Activated T-cell treated with anti-CD3 and anti-CD28 coated beads for 1 hour (primary cell): Measurements from ENCODE around the gene RNF11.

Experiments used
- DNase-seq: peaks from one replicate; pipeline ENCODE4 v3.0.0-alpha.2; 2020; ENCODE audit warnings: low read depth

Gene RNF11

GRCh38 chr1:51314974-51315373 is 78.9 kb downstream of the RNF11 start:
- no peak for DNase-seq

- no peak for DNase-seq
Observed at GRCh38 chr1:51316113-51316845, 80.2 kb downstream of the RNF11 start.

- DNase-seq: no peak
Observed at GRCh38 chr1:51316846-51317120, 80.7 kb downstream of the RNF11 start.

- no peak for DNase-seq
Observed at GRCh38 chr1:51317798-51318197, 81.7 kb downstream of the RNF11 start.

- no peak for DNase-seq
Observed at GRCh38 chr1:51320967-51321923, 85.2 kb downstream of the RNF11 start.

GRCh38 chr1:51321924-51322280 is 85.8 kb downstream of the RNF11 start:
- DNase-seq: no peak

GRCh38 chr1:51322417-51323101 is 86.5 kb downstream of the RNF11 start:
- DNase-seq: no peak
